NB4 (cell line): ENCODE data around the gene DTNBP1.

Experiments
- DNase-seq: peaks from one replicate; pipeline ENCODE4 v3.0.0; 2010; ENCODE audit warnings: low read depth
- H3K4me3 ChIP-seq: one replicate; pipeline ENCODE4 v1.5.1; 2011; ENCODE audit warnings: mild to moderate bottlenecking, low read depth, low read length, moderate library complexity
- CTCF ChIP-seq: IDR thresholded peaks from one replicate; pipeline ENCODE4 v1.5.1; 2012; ENCODE audit warnings: low read depth, low read length
- MAX ChIP-seq: IDR thresholded peaks from 2 replicates; pipeline ENCODE4 v1.6.1; 2011; ENCODE audit warnings: low read depth, low read length
- MYC ChIP-seq: IDR thresholded peaks from 2 replicates; pipeline ENCODE4 v1.6.1; 2011; ENCODE audit warnings: low read depth, low read length
- POLR2A ChIP-seq: IDR thresholded peaks from 2 replicates; pipeline ENCODE4 v1.6.1; 2011; ENCODE audit warnings: mild to moderate bottlenecking; ENCODE audit not compliant: insufficient read length; ENCODE audit errors: extremely low read depth

Gene DTNBP1

GRCh38 chr6:15509335-15509933, 153.4 kb downstream of the DTNBP1 start:
- TF ChIP-seq MYC (no peak), POLR2A (no peak), CTCF (no peak)
- no peak for DNase-seq
- H3K4me3 ChIP-seq: no peak overlapping the region

- TF ChIP-seq MAX (no peak), MYC (no peak), CTCF (no peak)
- no peak for DNase-seq
- H3K4me3 ChIP-seq: no peak overlapping the region
Measured at GRCh38 chr6:15508931-15509330, 153.9 kb downstream of the DTNBP1 start.

GRCh38 chr6:15508441-15508871, 154.4 kb downstream of the DTNBP1 start:
- no peak for TF ChIP-seq POLR2A
- no peak for TF ChIP-seq MYC
- TF ChIP-seq MAX: no peak
- no peak for DNase-seq
- H3K4me3 ChIP-seq: no peak overlapping the region

GRCh38 chr6:15507746-15508145, 155.1 kb downstream of the DTNBP1 start:
- TF ChIP-seq CTCF (no peak), MYC (no peak), POLR2A (no peak), MAX (no peak)
- H3K4me3 ChIP-seq: no peak overlapping the region
- no peak for DNase-seq

GRCh38 chr6:15507221-15507620, 155.6 kb downstream of the DTNBP1 start:
- no peak for DNase-seq

GRCh38 chr6:15506066-15506465, 156.8 kb downstream of the DTNBP1 start:
- TF ChIP-seq MAX (no peak), POLR2A (no peak), CTCF (no peak), MYC (no peak)
- no peak overlapping the region for H3K4me3 ChIP-seq
- no peak for DNase-seq

More at GRCh38 chr6:15507221-15507620, 155.6 kb downstream of the DTNBP1 start:
- no peak for TF ChIP-seq MAX
- TF ChIP-seq MYC: no peak
- TF ChIP-seq CTCF: no peak
- TF ChIP-seq POLR2A: no peak
- no peak overlapping the region for H3K4me3 ChIP-seq
